ENCODE results near the gene PRRG3. TPM values are rescaled to one million over a fixed set of nuclear protein-coding genes. Genes with fewer than 3 reads are reported as not detected.
A peak's percentile ranks its signal among the peaks of the same experiment; 100 is the strongest.
"Not testable (repeated sequence)": the region's sequence is repeated elsewhere in the genome, so short reads cannot be mapped to it uniquely, and the experiment has no call there.

PRRG3 gene
- total RNA-seq, result not detected

- ATAC-seq, result no peak
Measured at GRCh38 chrX:151694661-151695582, at the start of gene PRRG3. PRRG3 (plus strand) TSS chrX:151695458; CDS start chrX:151698815, 3,357 bp downstream.

GRCh38 chrX:151675121-151675746, 20.0 kb upstream of the PRRG3 start:
- no peak for ATAC-seq

GRCh38 chrX:151676196-151676595, 19.1 kb upstream of the PRRG3 start:
- no peak for ATAC-seq

- ATAC-seq, result no peak
Measured at GRCh38 chrX:151679798-151680402, 15.4 kb upstream of the PRRG3 start.

GRCh38 chrX:151680805-151681204, 14.5 kb upstream of the PRRG3 start:
- ATAC-seq, result peak; percentile 87

- ATAC-seq, result no peak
Measured at GRCh38 chrX:151687635-151688034, 7.6 kb upstream of the PRRG3 start.

- no peak for ATAC-seq
Measured at GRCh38 chrX:151688695-151689094, 6.6 kb upstream of the PRRG3 start.

- ATAC-seq, result no peak
Measured at GRCh38 chrX:151692825-151693224, 2.4 kb upstream of the PRRG3 start.

GRCh38 chrX:151694121-151694520, 1.1 kb upstream of the PRRG3 start:
- ATAC-seq, result no peak

GRCh38 chrX:151695583-151696340, 504 bp downstream of the PRRG3 start:
- no peak for ATAC-seq

- ATAC-seq, result not testable (repeated sequence)
Measured at GRCh38 chrX:151697082-151697481, 1.8 kb downstream of the PRRG3 start.

GRCh38 chrX:151697522-151697921, 2.3 kb downstream of the PRRG3 start:
- ATAC-seq, result no peak

GRCh38 chrX:151698485-151698884, 3.2 kb downstream of the PRRG3 start:
- ATAC-seq, result no peak

- no peak for ATAC-seq
Measured at GRCh38 chrX:151699746-151700145, 4.5 kb downstream of the PRRG3 start.

- ATAC-seq, result peak; percentile 19
Measured at GRCh38 chrX:151700581-151700980, 5.3 kb downstream of the PRRG3 start.

- ATAC-seq, result no peak
Measured at GRCh38 chrX:151701071-151701470, 5.8 kb downstream of the PRRG3 start.

GRCh38 chrX:151701531-151701930, 6.3 kb downstream of the PRRG3 start:
- no peak for ATAC-seq

- ATAC-seq, result no peak
Measured at GRCh38 chrX:151702026-151702714, 6.9 kb downstream of the PRRG3 start.

- ATAC-seq, result no peak
Measured at GRCh38 chrX:151702741-151703340, 7.6 kb downstream of the PRRG3 start.

- no peak for ATAC-seq
Measured at GRCh38 chrX:151703487-151703886, 8.2 kb downstream of the PRRG3 start.

GRCh38 chrX:151704041-151704663, 8.9 kb downstream of the PRRG3 start:
- ATAC-seq, result no peak

Measured in esophagus mucosa (tissue), 1 donor.